ENCODE measurements around the gene OTUD3. TPM values are rescaled to one million over a fixed set of nuclear protein-coding genes. Genes with fewer than 3 reads are reported as not detected.

The OTUD3 gene
- total and polyA plus RNA-seq, 9 of the 15 experiments (the other 6 are each of a cell fraction or from before 2014, with no cell fraction given): 2.0 to 16.6 (median 11.0) TPM

DNA sequence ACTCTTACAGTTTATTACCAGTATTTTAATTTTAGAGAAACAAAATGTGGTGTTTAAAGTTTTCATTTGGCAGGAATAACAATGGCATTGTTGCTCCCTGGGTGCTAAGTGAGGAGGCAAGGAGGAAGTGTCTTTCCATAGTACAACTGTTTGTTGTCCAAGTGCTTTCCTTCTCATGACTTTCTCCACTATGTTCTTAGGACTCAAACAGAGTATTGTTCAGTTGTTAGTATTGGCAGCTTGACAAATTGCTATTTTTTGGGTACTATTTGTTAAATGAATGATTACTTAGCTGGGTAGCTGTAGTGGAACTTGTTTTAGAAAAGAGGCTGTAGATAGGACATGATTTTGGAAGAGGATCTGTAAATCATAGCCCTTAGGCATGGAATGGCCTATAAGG, 7.5 kb downstream of the OTUD3 start:
- no peak for TF ChIP-seq TCF7 (IDR thresholded peaks at IDR 0.05; ENCODE audit: borderline replicate concordance)
- TF ChIP-seq, protein P1, sequence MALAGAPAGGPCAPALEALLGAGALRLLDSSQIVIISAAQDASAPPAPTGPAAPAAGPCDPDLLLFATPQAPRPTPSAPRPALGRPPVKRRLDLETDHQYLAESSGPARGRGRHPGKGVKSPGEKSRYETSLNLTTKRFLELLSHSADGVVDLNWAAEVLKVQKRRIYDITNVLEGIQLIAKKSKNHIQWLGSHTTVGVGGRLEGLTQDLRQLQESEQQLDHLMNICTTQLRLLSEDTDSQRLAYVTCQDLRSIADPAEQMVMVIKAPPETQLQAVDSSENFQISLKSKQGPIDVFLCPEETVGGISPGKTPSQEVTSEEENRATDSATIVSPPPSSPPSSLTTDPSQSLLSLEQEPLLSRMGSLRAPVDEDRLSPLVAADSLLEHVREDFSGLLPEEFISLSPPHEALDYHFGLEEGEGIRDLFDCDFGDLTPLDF (CRISPR knock-in tag; IDR thresholded peaks at IDR 0.05): no peak
- no peak for TF ChIP-seq TOE1 (IDR thresholded peaks at IDR 0.05; ENCODE audit: borderline replicate concordance)
- no peak for TF ChIP-seq TOE1 (CRISPR knock-in tag; IDR thresholded peaks at IDR 0.05; ENCODE audit: borderline replicate concordance, low read depth)
- TF ChIP-seq ZNF431 (CRISPR knock-in tag; IDR thresholded peaks at IDR 0.05): no peak
- no peak for TF ChIP-seq ZNF707 (CRISPR knock-in tag; conservative IDR thresholded peaks at IDR 0.05)
- no peak for TF ChIP-seq XRCC5 (IDR thresholded peaks at IDR 0.05; ENCODE audit: low read depth, low read length)
- TF ChIP-seq ZNF239 (CRISPR knock-in tag; IDR thresholded peaks at IDR 0.05): no peak
- TF ChIP-seq XRCC3 (IDR thresholded peaks at IDR 0.05): no peak
- TF ChIP-seq ZNF589 (CRISPR knock-in tag; IDR thresholded peaks at IDR 0.05; ENCODE audit: low read depth): no peak
- no peak for TF ChIP-seq NCOA6 (IDR thresholded peaks at IDR 0.05)
- TF ChIP-seq FOS (IDR thresholded peaks at IDR 0.05; ENCODE audit: extremely low read depth, insufficient read length): no peak
- TF ChIP-seq, protein P2, sequence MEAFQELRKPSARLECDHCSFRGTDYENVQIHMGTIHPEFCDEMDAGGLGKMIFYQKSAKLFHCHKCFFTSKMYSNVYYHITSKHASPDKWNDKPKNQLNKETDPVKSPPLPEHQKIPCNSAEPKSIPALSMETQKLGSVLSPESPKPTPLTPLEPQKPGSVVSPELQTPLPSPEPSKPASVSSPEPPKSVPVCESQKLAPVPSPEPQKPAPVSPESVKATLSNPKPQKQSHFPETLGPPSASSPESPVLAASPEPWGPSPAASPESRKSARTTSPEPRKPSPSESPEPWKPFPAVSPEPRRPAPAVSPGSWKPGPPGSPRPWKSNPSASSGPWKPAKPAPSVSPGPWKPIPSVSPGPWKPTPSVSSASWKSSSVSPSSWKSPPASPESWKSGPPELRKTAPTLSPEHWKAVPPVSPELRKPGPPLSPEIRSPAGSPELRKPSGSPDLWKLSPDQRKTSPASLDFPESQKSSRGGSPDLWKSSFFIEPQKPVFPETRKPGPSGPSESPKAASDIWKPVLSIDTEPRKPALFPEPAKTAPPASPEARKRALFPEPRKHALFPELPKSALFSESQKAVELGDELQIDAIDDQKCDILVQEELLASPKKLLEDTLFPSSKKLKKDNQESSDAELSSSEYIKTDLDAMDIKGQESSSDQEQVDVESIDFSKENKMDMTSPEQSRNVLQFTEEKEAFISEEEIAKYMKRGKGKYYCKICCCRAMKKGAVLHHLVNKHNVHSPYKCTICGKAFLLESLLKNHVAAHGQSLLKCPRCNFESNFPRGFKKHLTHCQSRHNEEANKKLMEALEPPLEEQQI (IDR thresholded peaks at IDR 0.05): no peak
- TF ChIP-seq SPI1 (IDR thresholded peaks at IDR 0.05; ENCODE audit: borderline replicate concordance, low read depth, low read length): no peak
- TF ChIP-seq NBN (IDR thresholded peaks at IDR 0.05; ENCODE audit: low read depth): no peak
- TF ChIP-seq HDAC1 (IDR thresholded peaks at IDR 0.05): no peak
- Histone ChIP-seq H3K36me3 (ENCODE audit: control insufficient read depth, insufficient read depth, low read length) (peaks cover 79% of the 10 kb centered on the region), H3K27me3 (ENCODE audit: control insufficient read depth in 2 of 2, insufficient read depth in 2 of 2, low read length in 2 of 2) (no peaks in the 10 kb centered on the region), H3K4me2 (ENCODE audit: insufficient read depth, low read length) (no peak overlapping the region), H3K27ac (ENCODE audit: extremely low read depth, low read depth, low read length) (no peak overlapping the region), H3K4me1 (replicated peaks in 1 of 2; ENCODE audit: control insufficient read depth in 2 of 2, insufficient read depth in 2 of 2, low read length in 2 of 2) (peaks cover 0 to 4% of the 10 kb centered on the region in 2 experiments; a peak in 1 of 5 replicates), H3K9me1 (ENCODE audit: control insufficient read depth, insufficient read depth, low read length) (no peaks in the 10 kb centered on the region), H3K79me2 (ENCODE audit: control insufficient read depth, insufficient read depth, low read length) (peaks cover 63% of the 10 kb centered on the region), H2AFZ (ENCODE audit: low read depth, low read length) (no peak overlapping the region), H3K9me3 (replicated peaks; ENCODE audit: control insufficient read depth, insufficient read depth, low read depth, low read length) (no peaks in the 10 kb centered on the region), H3K9ac (ENCODE audit: insufficient read depth in 1 of 2, low read depth in 2 of 2, low read length in 2 of 2) (no peak overlapping the region), H4K20me1 (replicated peaks; ENCODE audit: control insufficient read depth, insufficient read depth, low read length) (0 out of 2 replicates have a peak, but pooled peaks cover 22% of the 10 kb centered on the region), H3K4me3 (no peak overlapping the region)
- no peak for DNase-seq (ENCODE audit: extremely low read depth in 1 of 4, low spot score in 3 of 4)
- BruUV-seq (replicated peaks): no TSS peak
- intact Hi-C loops (cut with micrococcal nuclease): no loop called here
- in situ Hi-C loops (cut with MboI): no loop called here
- ChIA-PET POLR2A (no interaction called here), CTCF (ENCODE audit: low intra/inter-chr PET ratio) (no interaction called here)
- no peak for ATAC-seq
- no peak for FAIRE-seq
